ENCODE results near the gene TINAGL1. TPM values are rescaled to one million over a fixed set of nuclear protein-coding genes. Genes with fewer than 3 reads are reported as not detected.

The TINAGL1 gene
- total RNA-seq, 1 experiment from 2014 or later: 430 TPM

DNA sequence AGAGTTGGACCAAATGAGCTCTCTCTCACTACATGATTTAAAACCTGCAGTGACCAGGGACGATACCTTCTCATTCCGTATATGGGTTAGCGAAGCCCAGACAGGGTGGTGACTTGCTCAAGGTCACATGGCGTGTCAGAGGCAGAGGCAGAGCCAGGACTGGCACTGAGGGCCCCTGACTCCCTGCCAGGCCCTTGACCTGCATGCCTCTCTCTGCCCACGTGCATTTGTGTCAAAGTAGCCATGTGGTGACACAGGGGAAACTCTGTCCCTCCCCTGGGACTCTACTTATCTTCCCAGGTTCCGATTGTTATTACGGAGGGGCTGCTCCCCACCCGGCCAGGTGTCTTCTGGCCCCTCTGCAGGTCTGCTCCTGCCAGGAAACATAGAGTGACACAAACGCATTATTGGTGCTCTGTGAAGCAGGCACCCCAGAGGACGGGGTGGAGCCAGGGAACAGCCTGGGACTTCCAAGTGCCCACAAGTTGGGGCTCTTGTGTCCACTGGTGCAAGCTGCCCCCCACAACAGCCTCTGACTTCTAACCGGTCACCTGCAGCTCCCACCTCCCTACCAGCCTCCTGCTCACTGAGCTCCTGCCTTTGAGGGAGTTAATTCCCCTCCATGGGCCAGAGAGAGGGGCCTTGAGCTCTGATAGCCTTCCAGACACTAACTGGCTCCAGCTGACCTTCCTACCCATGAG is 7.3 kb upstream of the TINAGL1 start:
- Mint-ChIP-seq H3K27me3 (ENCODE audit: unreplicated experiment) (no peaks in the 10 kb centered on the region), H3K27ac (ENCODE audit: unreplicated experiment) (peak overlapping the region; percentile 10), H3K9me3 (ENCODE audit: low read depth, unreplicated experiment) (no peaks in the 10 kb centered on the region), H3K36me3 (ENCODE audit: insufficient read depth, unreplicated experiment) (peaks cover 21% of the 10 kb centered on the region), H3K4me1 (ENCODE audit: low read depth, unreplicated experiment) (peaks cover 57% of the 10 kb centered on the region), H3K4me3 (ENCODE audit: low read depth, unreplicated experiment) (no peak overlapping the region)
- no TSS peak for BruUV-seq (replicated peaks)
- intact Hi-C loops (cut with micrococcal nuclease; ENCODE audit: unreplicated experiment): no loop called here
- DNase-seq: no peak
- CTCF ChIA-PET: no interaction called here
- TF ChIP-seq, protein P1, sequence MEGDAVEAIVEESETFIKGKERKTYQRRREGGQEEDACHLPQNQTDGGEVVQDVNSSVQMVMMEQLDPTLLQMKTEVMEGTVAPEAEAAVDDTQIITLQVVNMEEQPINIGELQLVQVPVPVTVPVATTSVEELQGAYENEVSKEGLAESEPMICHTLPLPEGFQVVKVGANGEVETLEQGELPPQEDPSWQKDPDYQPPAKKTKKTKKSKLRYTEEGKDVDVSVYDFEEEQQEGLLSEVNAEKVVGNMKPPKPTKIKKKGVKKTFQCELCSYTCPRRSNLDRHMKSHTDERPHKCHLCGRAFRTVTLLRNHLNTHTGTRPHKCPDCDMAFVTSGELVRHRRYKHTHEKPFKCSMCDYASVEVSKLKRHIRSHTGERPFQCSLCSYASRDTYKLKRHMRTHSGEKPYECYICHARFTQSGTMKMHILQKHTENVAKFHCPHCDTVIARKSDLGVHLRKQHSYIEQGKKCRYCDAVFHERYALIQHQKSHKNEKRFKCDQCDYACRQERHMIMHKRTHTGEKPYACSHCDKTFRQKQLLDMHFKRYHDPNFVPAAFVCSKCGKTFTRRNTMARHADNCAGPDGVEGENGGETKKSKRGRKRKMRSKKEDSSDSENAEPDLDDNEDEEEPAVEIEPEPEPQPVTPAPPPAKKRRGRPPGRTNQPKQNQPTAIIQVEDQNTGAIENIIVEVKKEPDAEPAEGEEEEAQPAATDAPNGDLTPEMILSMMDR (IDR thresholded peaks at IDR 0.05; ENCODE audit: unreplicated experiment): no peak

DNA sequence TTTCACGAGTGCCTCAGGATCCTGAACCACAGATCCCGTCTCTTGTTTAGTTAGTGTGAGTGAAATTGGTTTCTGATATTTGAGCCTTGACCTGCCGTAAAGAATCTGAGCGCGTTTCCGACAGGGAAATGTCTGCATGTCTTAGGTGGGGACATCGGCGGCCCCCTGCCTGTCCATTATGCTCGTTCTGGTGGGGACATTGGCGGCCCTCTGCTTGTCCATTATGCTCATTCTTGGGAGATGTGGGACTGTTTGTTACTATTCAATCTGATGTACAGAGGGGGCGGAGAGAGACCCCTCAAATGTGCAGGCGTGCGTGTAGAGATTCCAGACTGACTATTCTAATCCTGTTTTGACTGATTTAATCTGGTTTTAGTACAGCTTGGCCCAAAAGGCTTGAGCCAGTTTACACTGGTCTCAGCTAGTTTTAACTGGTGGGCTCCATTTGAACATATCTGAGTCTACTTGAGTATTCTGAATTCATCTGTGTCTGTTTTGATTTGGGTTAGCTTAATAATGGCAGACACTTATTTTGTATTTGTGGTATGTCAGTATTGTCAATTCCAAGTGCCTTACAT is 6.6 kb upstream of the TINAGL1 start:
- no peak overlapping the region for H3K4me3 Mint-ChIP-seq (ENCODE audit: low read depth, unreplicated experiment)
- H3K27me3 Mint-ChIP-seq (ENCODE audit: unreplicated experiment): no peaks in the 10 kb centered on the region
- H3K9me3 Mint-ChIP-seq (ENCODE audit: low read depth, unreplicated experiment): no peaks in the 10 kb centered on the region
- intact Hi-C loops (cut with micrococcal nuclease; ENCODE audit: unreplicated experiment): loop anchor here (10.0 kb wide), 1 partner anchor 365 kb away; the partner anchor contains the start of gene PTP4A2
- TF ChIP-seq, protein P1 (IDR thresholded peaks at IDR 0.05; ENCODE audit: unreplicated experiment): no peak
- CTCF ChIA-PET: no interaction called here
- H3K4me1 Mint-ChIP-seq (ENCODE audit: low read depth, unreplicated experiment): peaks cover 64% of the 10 kb centered on the region
- BruUV-seq (replicated peaks): no TSS peak
- H3K27ac Mint-ChIP-seq (ENCODE audit: unreplicated experiment): peak overlapping the region; percentile 10
- no peak for DNase-seq
- H3K36me3 Mint-ChIP-seq (ENCODE audit: insufficient read depth, unreplicated experiment): peaks cover 15% of the 10 kb centered on the region

DNA sequence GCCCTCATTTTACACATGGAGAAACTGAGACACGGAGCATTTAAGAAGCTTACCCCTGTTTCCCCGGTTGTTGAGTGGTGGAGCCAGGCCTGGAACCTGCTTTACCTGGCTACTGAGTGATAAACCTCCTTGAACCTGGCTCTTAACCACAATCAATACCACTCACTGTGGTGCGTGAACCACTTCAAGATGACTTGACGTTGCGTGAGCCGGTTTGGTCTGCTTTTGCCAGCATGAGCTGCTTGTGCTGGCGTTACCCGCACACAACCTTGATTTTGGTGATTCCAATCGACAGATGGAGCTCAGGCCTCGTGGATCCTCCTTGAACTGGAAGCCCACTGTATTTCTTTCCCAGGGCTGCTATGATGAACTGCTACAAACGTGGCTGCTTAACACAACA is 6.1 kb upstream of the TINAGL1 start:
- CTCF ChIA-PET: no interaction called here
- Mint-ChIP-seq H3K9me3 (ENCODE audit: low read depth, unreplicated experiment) (no peaks in the 10 kb centered on the region), H3K4me1 (ENCODE audit: low read depth, unreplicated experiment) (peaks cover 69% of the 10 kb centered on the region), H3K4me3 (ENCODE audit: low read depth, unreplicated experiment) (no peak overlapping the region), H3K36me3 (ENCODE audit: insufficient read depth, unreplicated experiment) (peaks cover 11% of the 10 kb centered on the region), H3K27me3 (ENCODE audit: unreplicated experiment) (no peaks in the 10 kb centered on the region), H3K27ac (ENCODE audit: unreplicated experiment) (no peak overlapping the region)
- DNase-seq: no peak
- intact Hi-C loops (cut with micrococcal nuclease; ENCODE audit: unreplicated experiment): loop anchor here (10.0 kb wide), 1 partner anchor 365 kb away; the partner anchor contains the start of gene PTP4A2
- TF ChIP-seq, protein P1 (IDR thresholded peaks at IDR 0.05; ENCODE audit: unreplicated experiment): no peak
- BruUV-seq (replicated peaks): no TSS peak

DNA sequence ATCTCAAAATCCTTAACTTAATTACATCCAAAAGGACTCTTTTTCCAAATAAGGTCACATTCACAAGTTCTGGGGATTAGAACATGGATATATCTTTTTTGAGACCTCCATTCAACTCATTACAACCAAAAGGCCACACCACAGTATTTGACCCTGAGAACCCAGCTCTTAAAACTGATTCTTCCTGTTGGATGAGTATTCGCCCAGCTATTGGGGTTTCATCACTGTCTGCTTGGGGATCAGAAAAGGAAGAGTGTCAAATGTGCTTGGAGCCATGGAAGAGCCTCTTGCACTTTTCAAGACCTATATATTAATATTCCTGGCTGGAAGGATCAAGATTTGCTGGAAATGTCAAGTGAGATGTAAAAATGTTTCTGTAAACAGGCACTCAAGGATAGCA is 5.4 kb upstream of the TINAGL1 start:
- no peak overlapping the region for H3K4me3 Mint-ChIP-seq (ENCODE audit: low read depth, unreplicated experiment)

More for the DNA sequence above, 5.4 kb upstream of the TINAGL1 start:
- H3K27ac Mint-ChIP-seq (ENCODE audit: unreplicated experiment): peak overlapping the region; percentile 22
- peaks cover 76% of the 10 kb centered on the region for H3K4me1 Mint-ChIP-seq (ENCODE audit: low read depth, unreplicated experiment)
- intact Hi-C loops (cut with micrococcal nuclease; ENCODE audit: unreplicated experiment): loop anchor here (10.0 kb wide), 1 partner anchor 364 kb away; the partner anchor contains the start of gene PTP4A2
- TF ChIP-seq, protein P1 (IDR thresholded peaks at IDR 0.05; ENCODE audit: unreplicated experiment): no peak
- CTCF ChIA-PET: no interaction called here
- no peaks in the 10 kb centered on the region for H3K27me3 Mint-ChIP-seq (ENCODE audit: unreplicated experiment)
- no peak for DNase-seq
- no peaks in the 10 kb centered on the region for H3K9me3 Mint-ChIP-seq (ENCODE audit: low read depth, unreplicated experiment)
- peaks cover 11% of the 10 kb centered on the region for H3K36me3 Mint-ChIP-seq (ENCODE audit: insufficient read depth, unreplicated experiment)
- no TSS peak for BruUV-seq (replicated peaks)

Data from Calu3 (cell line).